ENCODE measurements around the gene CD79A.

DNA sequence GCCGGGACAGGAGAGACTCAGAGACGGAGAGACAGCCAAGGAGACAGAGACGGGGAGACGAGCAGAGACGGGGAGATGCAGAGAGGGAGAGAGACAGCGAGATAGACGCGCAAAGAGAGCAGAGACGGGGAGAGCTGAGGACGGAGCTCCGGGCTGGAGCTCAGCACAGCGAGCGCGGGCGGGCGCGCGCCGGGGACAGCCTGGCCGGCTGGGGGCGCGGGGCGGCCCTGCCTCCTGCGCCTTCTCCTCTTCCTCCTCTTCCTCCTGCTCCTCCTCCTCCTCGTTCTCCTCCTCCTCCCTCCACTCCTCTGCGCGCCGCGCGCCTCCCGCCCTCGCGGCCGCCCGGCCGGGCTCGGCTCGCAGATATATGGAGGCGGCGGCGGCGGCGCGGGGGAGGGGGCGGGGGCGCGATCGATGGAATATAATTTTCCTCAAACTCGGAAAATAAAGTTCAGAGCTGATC lies 51.2 kb downstream of the CD79A start, which contains the start of gene ERFL:
- TF ChIP-seq, protein P1, sequence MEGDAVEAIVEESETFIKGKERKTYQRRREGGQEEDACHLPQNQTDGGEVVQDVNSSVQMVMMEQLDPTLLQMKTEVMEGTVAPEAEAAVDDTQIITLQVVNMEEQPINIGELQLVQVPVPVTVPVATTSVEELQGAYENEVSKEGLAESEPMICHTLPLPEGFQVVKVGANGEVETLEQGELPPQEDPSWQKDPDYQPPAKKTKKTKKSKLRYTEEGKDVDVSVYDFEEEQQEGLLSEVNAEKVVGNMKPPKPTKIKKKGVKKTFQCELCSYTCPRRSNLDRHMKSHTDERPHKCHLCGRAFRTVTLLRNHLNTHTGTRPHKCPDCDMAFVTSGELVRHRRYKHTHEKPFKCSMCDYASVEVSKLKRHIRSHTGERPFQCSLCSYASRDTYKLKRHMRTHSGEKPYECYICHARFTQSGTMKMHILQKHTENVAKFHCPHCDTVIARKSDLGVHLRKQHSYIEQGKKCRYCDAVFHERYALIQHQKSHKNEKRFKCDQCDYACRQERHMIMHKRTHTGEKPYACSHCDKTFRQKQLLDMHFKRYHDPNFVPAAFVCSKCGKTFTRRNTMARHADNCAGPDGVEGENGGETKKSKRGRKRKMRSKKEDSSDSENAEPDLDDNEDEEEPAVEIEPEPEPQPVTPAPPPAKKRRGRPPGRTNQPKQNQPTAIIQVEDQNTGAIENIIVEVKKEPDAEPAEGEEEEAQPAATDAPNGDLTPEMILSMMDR (conservative IDR thresholded peaks at IDR 0.05 in 1 of 2, IDR thresholded peaks at IDR 0.05 in 1 of 2; ENCODE audit: low read depth in 1 of 2, low read length in 2 of 2) = no peak
- no peak for TF ChIP-seq EZH2 (IDR thresholded peaks at IDR 0.05; ENCODE audit: low read length, missing control alignments)
